Activated T-helper 1 cell treated with Interleukin-2 at 50 U/mL for 16 hours (primary cell): ENCODE measurements around the gene WAPL.
"Not testable (repeated sequence)": the region's sequence is repeated elsewhere in the genome, so short reads cannot be mapped to it uniquely, and the experiment has no call there.

Experiments used
- DNase-seq: peaks from one replicate; pipeline ENCODE4 v3.0.0-alpha.2; 2020; ENCODE audit warnings: low read depth

WAPL gene

GRCh38 chr10:86389441-86390193 is 132.0 kb downstream of the WAPL start:
- no peak for DNase-seq

GRCh38 chr10:86389109-86389440 is 132.5 kb downstream of the WAPL start:
- not testable (repeated sequence) for DNase-seq

- DNase-seq, result no peak
Measured at GRCh38 chr10:86388119-86388704, 133.4 kb downstream of the WAPL start.

GRCh38 chr10:86387178-86387794 is 134.3 kb downstream of the WAPL start:
- no peak for DNase-seq

GRCh38 chr10:86385806-86386205 is 135.8 kb downstream of the WAPL start:
- DNase-seq, result no peak
